HEK293T (cell line): ENCODE results near the gene LZTS3.
"Not testable (repeated sequence)": the region's sequence is repeated elsewhere in the genome, so short reads cannot be mapped to it uniquely, and the experiment has no call there.

ENCODE experiments used
- CTCF ChIA-PET: fragments of 350-600 bp; formaldehyde crosslinking; extraction: SDS; loops from one replicate; lab custom pipeline; 2021; ENCODE audit warnings: antibody characterized with exemption, inconsistent platforms; lab: Yijun Ruan, JAX
- POLR2A ChIA-PET: fragments of 350-600 bp; formaldehyde crosslinking; extraction: SDS; loops from one replicate; lab custom pipeline; 2020; ENCODE audit warnings: antibody characterized with exemption, inconsistent platforms; lab: Yijun Ruan, JAX
- DNase-seq: peaks from one replicate; pipeline ENCODE4 v3.0.0; 2012; ENCODE audit warnings: mixed read lengths; ENCODE audit errors: extremely low spot score
- ARNT ChIP-seq: fragments of 450-650 bp; IDR thresholded peaks from 2 replicates; pipeline ENCODE4 v1.6.1; 2017; ENCODE audit warnings: mild to moderate bottlenecking
- BHLHE40 ChIP-seq: fragments of 450-650 bp; IDR thresholded peaks from 2 replicates; pipeline ENCODE4 v1.6.1; 2016; ENCODE audit warnings: mild to moderate bottlenecking, moderate library complexity, borderline replicate concordance
- CTBP1 ChIP-seq: fragments of 450-650 bp; IDR thresholded peaks from 2 replicates; pipeline ENCODE4 v1.6.1; 2016; ENCODE audit warnings: borderline replicate concordance
- ELF4 ChIP-seq: fragments of 450-650 bp; IDR thresholded peaks from 2 replicates; pipeline ENCODE4 v1.6.1; 2017; ENCODE audit warnings: antibody characterized with exemption
- FOXA1 ChIP-seq: fragments of 450-650 bp; IDR thresholded peaks from 2 replicates; pipeline ENCODE4 v1.6.1; 2016; ENCODE audit warnings: mild to moderate bottlenecking
- FOXK2 ChIP-seq: fragments of 450-650 bp; IDR thresholded peaks from 2 replicates; pipeline ENCODE4 v1.6.1; 2016; ENCODE audit warnings: mild to moderate bottlenecking
- FOXM1 ChIP-seq: fragments of 450-650 bp; IDR thresholded peaks from 2 replicates; pipeline ENCODE4 v1.6.1; 2017; ENCODE audit warnings: mild to moderate bottlenecking, borderline replicate concordance
- HDGF ChIP-seq: fragments of 450-650 bp; IDR thresholded peaks from 2 replicates; pipeline ENCODE4 v1.6.1; 2017; ENCODE audit warnings: antibody characterized with exemption, borderline replicate concordance
- L3MBTL2 ChIP-seq: fragments of 450-650 bp; conservative IDR thresholded peaks from 2 replicates; pipeline ENCODE4 v1.6.1; 2016; ENCODE audit warnings: mild to moderate bottlenecking
- LEF1 ChIP-seq: fragments of 450-650 bp; IDR thresholded peaks from 2 replicates; pipeline ENCODE4 v1.6.1; 2017; ENCODE audit warnings: mild to moderate bottlenecking, borderline replicate concordance
- NFRKB ChIP-seq: fragments of 450-650 bp; IDR thresholded peaks from 2 replicates; pipeline ENCODE4 v1.6.1; 2016; ENCODE audit warnings: mild to moderate bottlenecking, moderate library complexity
- PKNOX1 ChIP-seq: fragments of 450-650 bp; IDR thresholded peaks from 2 replicates; pipeline ENCODE4 v1.6.1; 2016
- SP1 ChIP-seq: fragments of 450-650 bp; IDR thresholded peaks from 2 replicates; pipeline ENCODE4 v1.6.1; 2017
- SUZ12 ChIP-seq: fragments of 450-650 bp; IDR thresholded peaks from 2 replicates; pipeline ENCODE4 v1.6.1; 2016; ENCODE audit warnings: mild to moderate bottlenecking
- TARDBP ChIP-seq: fragments of 450-650 bp; IDR thresholded peaks from 2 replicates; pipeline ENCODE4 v1.6.1; 2016
- ZNF384 ChIP-seq: fragments of 450-650 bp; IDR thresholded peaks from 2 replicates; pipeline ENCODE4 v1.6.1; 2016

LZTS3 gene

DNA sequence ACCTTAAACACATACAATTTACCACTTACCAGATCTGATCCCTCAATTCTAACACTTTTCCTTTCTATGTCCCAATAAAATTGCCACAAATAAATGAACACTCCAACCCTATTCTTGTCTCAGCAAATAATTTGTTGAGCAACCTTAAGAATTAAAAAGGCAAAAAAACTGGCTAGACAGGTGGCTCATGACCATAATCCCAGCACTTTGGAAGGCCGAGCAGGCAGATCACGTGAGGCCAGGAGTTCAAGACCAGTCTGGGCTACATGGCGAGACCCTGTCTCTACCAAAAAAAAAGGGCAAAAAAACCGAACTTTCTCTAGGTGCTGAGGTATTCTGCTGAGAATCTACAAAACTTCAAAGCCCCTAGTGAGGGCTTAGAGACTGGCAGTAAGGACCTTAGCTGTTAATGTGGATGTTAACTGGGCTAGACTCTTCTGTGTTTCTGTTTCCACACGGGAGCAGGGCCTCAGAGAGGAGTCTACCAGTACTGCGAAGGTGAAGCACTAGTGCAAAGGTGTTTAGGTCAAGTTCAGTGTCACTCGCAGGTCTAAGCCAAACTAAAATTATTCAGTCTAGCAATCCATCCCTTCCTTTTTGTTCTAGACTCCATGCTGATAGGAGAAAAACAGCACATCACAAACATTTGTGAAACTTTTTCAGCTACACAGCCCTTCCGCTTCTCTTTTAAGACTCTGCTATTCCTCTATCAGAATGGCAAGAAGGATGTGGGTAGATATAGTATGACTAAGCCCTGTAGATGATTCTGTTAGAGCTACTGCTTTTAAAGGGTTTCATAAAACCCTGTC, 16.3 kb downstream of the LZTS3 start:
- no peak for TF ChIP-seq TARDBP
- TF ChIP-seq ZNF384 = no peak
- no peak for TF ChIP-seq ARNT
- no peak for TF ChIP-seq FOXM1
- no peak for TF ChIP-seq BHLHE40
- TF ChIP-seq PKNOX1 = no peak
- TF ChIP-seq ELF4 = no peak
- TF ChIP-seq CTBP1 = no peak
- TF ChIP-seq SP1 = no peak
- TF ChIP-seq HDGF = no peak
- no peak for TF ChIP-seq FOXK2
- no peak for TF ChIP-seq L3MBTL2
- TF ChIP-seq FOXA1 = no peak
- TF ChIP-seq NFRKB = no peak
- no peak for DNase-seq
- ChIA-PET CTCF (no interaction called here), POLR2A (no interaction called here)

DNA sequence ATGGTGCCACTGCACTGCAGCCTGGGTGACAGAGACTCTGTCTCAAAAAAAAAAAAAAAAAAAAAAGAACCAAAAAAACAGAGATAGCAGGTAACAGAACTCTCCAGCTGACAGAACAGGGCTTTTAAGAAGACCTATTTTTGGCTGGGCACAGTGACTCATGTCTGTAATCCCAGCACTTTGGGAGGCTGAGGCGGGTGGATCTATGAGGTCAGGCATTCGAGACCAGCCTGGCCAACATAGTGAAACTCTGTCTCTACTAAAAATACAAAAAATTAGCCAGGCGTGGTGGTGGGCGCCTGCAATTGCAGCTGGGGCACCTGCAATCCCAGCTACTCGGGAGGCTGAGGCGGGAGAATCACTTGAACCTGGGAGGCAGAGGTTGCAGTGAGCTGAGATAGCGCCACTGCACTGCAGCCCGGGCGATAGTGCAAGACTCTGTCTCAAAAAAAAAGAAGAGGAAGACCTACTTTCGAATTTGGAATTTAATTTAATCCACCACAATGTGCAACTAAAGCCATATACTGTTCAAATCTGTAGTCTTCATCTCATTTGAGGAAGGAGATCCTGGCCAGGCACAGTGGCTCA, 21.2 kb downstream of the LZTS3 start:
- POLR2A ChIA-PET, CTCF ChIA-PET, DNase-seq: not testable (repeated sequence)

- CTCF ChIA-PET = interaction anchor here (0.7 kb wide), 1 partner anchor 27 kb away, joined by 3 read pairs; no protein-coding TSS in a partner anchor
- POLR2A ChIA-PET = interaction anchor here (1.4 kb wide), 1 partner anchor 9 kb away, joined by 4 read pairs; the partner anchor contains the start of genes FASTKD5 and UBOX5
- no peak for DNase-seq
- TF ChIP-seq BHLHE40 = no peak
- no peak for TF ChIP-seq FOXA1
- TF ChIP-seq FOXM1 = no peak
- TF ChIP-seq PKNOX1 = no peak
- no peak for TF ChIP-seq L3MBTL2
- TF ChIP-seq ELF4 = no peak
- no peak for TF ChIP-seq CTBP1
- TF ChIP-seq HDGF = no peak
- TF ChIP-seq SP1 = no peak
- no peak for TF ChIP-seq NFRKB
- TF ChIP-seq FOXK2 = no peak
Measured at GRCh38 chr20:3150908-3151307, 22.4 kb downstream of the LZTS3 start.

DNA sequence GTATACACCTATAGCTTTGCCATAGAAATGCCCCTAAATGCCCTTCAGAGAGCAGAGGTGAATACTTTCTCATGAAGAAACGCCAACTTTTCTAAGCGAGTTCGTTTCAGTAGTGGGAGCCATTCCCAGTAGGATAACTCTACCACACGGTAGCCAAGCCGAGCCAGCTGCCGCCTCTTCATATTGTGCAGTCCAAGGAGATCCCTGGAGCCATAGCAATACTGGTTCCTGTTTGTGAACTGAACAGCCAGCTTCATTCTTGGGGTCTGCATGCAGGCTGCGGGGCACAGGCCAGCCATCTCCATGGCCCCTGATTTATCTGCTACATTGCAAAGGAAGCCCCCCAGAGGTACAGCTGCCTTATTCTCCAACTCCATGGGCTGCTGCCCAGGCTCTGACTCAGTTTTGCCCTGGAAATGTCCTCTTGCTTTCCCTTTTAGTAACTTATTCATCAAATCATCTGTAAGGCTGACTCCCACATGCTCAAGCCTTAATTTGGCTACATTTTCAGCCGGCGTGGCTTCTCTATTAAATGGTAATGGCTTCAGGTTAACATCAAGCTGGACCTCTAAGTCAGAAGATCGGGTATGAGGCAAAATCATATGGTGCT, 26.5 kb downstream of the LZTS3 start:
- ChIA-PET CTCF (no interaction called here), POLR2A (no interaction called here)
- TF ChIP-seq FOXA1 = no peak
- no peak for TF ChIP-seq BHLHE40
- TF ChIP-seq HDGF = no peak
- no peak for TF ChIP-seq L3MBTL2
- TF ChIP-seq CTBP1 = no peak
- TF ChIP-seq NFRKB = no peak
- no peak for TF ChIP-seq FOXM1
- no peak for TF ChIP-seq TARDBP
- TF ChIP-seq SP1 = no peak
- no peak for TF ChIP-seq SUZ12
- no peak for TF ChIP-seq ARNT
- no peak for TF ChIP-seq FOXK2
- TF ChIP-seq ZNF384 = no peak
- TF ChIP-seq ELF4 = no peak
- no peak for TF ChIP-seq PKNOX1
- TF ChIP-seq LEF1 = no peak
- DNase-seq = no peak

GRCh38 chr20:3141757-3142156, 31.6 kb downstream of the LZTS3 start:
- POLR2A ChIA-PET = no interaction called here
- TF ChIP-seq LEF1 = no peak
- no peak for TF ChIP-seq FOXA1
- TF ChIP-seq NFRKB = no peak
- TF ChIP-seq HDGF = no peak
- TF ChIP-seq SP1 = no peak
- TF ChIP-seq CTBP1 = no peak
- TF ChIP-seq TARDBP = no peak
- no peak for TF ChIP-seq ELF4
- no peak for TF ChIP-seq ZNF384
- TF ChIP-seq PKNOX1 = no peak
- TF ChIP-seq BHLHE40 = no peak
- TF ChIP-seq L3MBTL2 = no peak
- no peak for TF ChIP-seq ARNT
- no peak for TF ChIP-seq FOXM1
- no peak for TF ChIP-seq SUZ12
- TF ChIP-seq FOXK2 = no peak
- no peak for DNase-seq
- CTCF ChIA-PET = no interaction called here
